ENCODE measurements around the gene SPSB2. TPM values are rescaled to one million over a fixed set of nuclear protein-coding genes. Genes with fewer than 3 reads are reported as not detected.

SPSB2 gene
- total and polyA plus RNA-seq, 2 donors (not counting 1 experiment from before 2014, with no cell fraction given): 9.4 to 16.0 TPM

DNA sequence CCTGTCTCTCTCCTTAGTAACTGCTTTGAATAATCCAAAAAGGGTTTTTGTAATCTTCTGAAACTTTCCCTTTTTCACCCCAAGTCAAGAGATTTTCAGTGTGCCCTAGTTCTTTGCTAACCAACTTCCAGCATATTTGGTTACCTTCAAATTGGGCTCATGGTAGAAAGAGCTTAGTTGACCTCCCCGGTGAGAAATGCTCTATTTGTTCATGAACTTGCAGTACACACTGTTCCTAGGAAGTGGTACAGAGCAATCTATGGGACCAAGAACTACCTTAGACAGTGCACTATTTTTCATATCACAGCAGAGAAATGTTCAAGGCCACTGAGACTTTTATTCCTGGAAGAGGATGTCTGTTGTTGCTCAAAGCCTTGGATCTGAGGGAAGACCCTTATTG lies 19.5 kb downstream of the SPSB2 start:
- TF ChIP-seq, protein P1, sequence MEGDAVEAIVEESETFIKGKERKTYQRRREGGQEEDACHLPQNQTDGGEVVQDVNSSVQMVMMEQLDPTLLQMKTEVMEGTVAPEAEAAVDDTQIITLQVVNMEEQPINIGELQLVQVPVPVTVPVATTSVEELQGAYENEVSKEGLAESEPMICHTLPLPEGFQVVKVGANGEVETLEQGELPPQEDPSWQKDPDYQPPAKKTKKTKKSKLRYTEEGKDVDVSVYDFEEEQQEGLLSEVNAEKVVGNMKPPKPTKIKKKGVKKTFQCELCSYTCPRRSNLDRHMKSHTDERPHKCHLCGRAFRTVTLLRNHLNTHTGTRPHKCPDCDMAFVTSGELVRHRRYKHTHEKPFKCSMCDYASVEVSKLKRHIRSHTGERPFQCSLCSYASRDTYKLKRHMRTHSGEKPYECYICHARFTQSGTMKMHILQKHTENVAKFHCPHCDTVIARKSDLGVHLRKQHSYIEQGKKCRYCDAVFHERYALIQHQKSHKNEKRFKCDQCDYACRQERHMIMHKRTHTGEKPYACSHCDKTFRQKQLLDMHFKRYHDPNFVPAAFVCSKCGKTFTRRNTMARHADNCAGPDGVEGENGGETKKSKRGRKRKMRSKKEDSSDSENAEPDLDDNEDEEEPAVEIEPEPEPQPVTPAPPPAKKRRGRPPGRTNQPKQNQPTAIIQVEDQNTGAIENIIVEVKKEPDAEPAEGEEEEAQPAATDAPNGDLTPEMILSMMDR (IDR thresholded peaks at IDR 0.05): no peak
- no peak for TF ChIP-seq EZH2 (IDR thresholded peaks at IDR 0.05; ENCODE audit: borderline replicate concordance, insufficient read depth, low read depth, low read length, poor library complexity, severe bottlenecking)
- Histone ChIP-seq H3K9ac (ENCODE audit: low read length) (no peak overlapping the region), H3K4me2 (replicated peaks; ENCODE audit: low read depth, low read length, poor library complexity, severe bottlenecking) (no peak overlapping the region), H3K27ac (ENCODE audit: low read length in 2 of 2) (peak overlapping the region in 1 of 2 donors; percentile 37), H3K4me1 (ENCODE audit: control insufficient read depth in 2 of 2, insufficient read depth in 2 of 2, low read length in 2 of 2) (peaks cover 6 to 23% of the 10 kb centered on the region in 2 donors), H3K4me3 (ENCODE audit: control extremely low read depth in 1 of 5, extremely low read depth in 1 of 5, insufficient read depth in 1 of 5, low read depth in 2 of 5, low read length in 4 of 5) (no peak overlapping the region), H2AFZ (ENCODE audit: insufficient read depth, low read depth, low read length, poor library complexity, severe bottlenecking) (no peak overlapping the region), H3K27me3 (replicated peaks in 1 of 4; ENCODE audit: control extremely low read depth in 1 of 4, control insufficient read depth in 3 of 4, insufficient read depth in 4 of 4, low read length in 3 of 4) (no peaks in the 10 kb centered on the region), H3K36me3 (replicated peaks in 1 of 2; ENCODE audit: control extremely low read depth in 1 of 2, control insufficient read depth in 1 of 2, extremely low read depth in 1 of 2, insufficient read depth in 2 of 2, low read length in 1 of 2) (peaks cover 0 to 41% of the 10 kb centered on the region in 2 experiments), H3K9me3 (ENCODE audit: control extremely low read depth in 1 of 3, control insufficient read depth in 2 of 3, insufficient read depth in 1 of 3, low read length in 2 of 3) (no peaks in the 10 kb centered on the region), H4K20me1 (ENCODE audit: control insufficient read depth, insufficient read depth, low read length, poor library complexity, severe bottlenecking) (peaks cover 5% of the 10 kb centered on the region), H3K79me2 (ENCODE audit: control insufficient read depth, insufficient read depth, low read length) (peaks cover 48% of the 10 kb centered on the region)
- no peaks in the 10 kb centered on the region for H3K27me3 Mint-ChIP-seq
- H3K4me3 Mint-ChIP-seq: peak overlapping the region; percentile 92
- DNase-seq (no peak), ATAC-seq (ENCODE audit: low read depth) (no peak)
- H3K9me3 Mint-ChIP-seq (ENCODE audit: insufficient read depth): no peaks in the 10 kb centered on the region
- CTCF ChIA-PET: interaction anchor here (1.2 to 6.7 kb wide), 5 partner anchors 17 to 107 kb away, joined by 3 to 136 read pairs (median 6); partner anchors contain the start of genes MLF2, SPSB2 and TPI1
- POLR2A ChIA-PET: interaction anchor here (3.6 to 5.3 kb wide), 2 partner anchors 14 to 19 kb away, joined by 29 to 49 read pairs; partner anchors contain the start of genes SPSB2 and TPI1
- H3K27ac Mint-ChIP-seq: peak overlapping the region; percentile 89
- intact Hi-C loops (cut with micrococcal nuclease): loop anchor here (5.0 kb wide), 3 partner anchors 84 to 296 kb away; partner anchors contain the start of genes IFFO1 and PTMS
- WGBS (ENCODE audit: insufficient coverage): no CpG with 5 or more reads among the region's 1 CpG
- H3K4me1 Mint-ChIP-seq: peaks cover 23% of the 10 kb centered on the region

Data from B cell (primary cell).